K562 (cell line): ENCODE measurements around the gene SLC39A7.

ENCODE experiments used
- CREB1 ChIP-seq, 2 experiments: sonication (generic) in 1 of 2; formaldehyde crosslinking in 1 of 2; IDR thresholded peaks; 2 replicates each; pipeline versions ENCODE4 v1.6.1 to v1.8.0; 2012 to 2022; ENCODE audit warnings: inconsistent platforms in 1 of 2, mild to moderate bottlenecking in 1 of 2, missing genetic modification reagents in 1 of 2, moderate library complexity in 1 of 2
- CTBP1 ChIP-seq: fragments of 450-650 bp; IDR thresholded peaks from 2 replicates; pipeline ENCODE4 v1.6.1; 2016; ENCODE audit warnings: borderline replicate concordance
- ELK1 ChIP-seq: sonication (generic); formaldehyde crosslinking; IDR thresholded peaks from 2 replicates; pipeline ENCODE4 v1.8.1; 2022; ENCODE audit warnings: missing genetic modification reagents
- FOS ChIP-seq: IDR thresholded peaks from 3 replicates; pipeline ENCODE4 v1.6.1; 2011; ENCODE audit not compliant: insufficient read length; ENCODE audit errors: extremely low read depth
- NFIX ChIP-seq: fragments of 250-450 bp; sonication (Bioruptor Pico); IDR thresholded peaks from 2 replicates; pipeline ENCODE4 v1.4.0; 2020; ENCODE audit warnings: low read depth, mild to moderate bottlenecking, moderate library complexity
- POLR2A ChIP-seq: fragments of 450-650 bp; conservative IDR thresholded peaks from 2 replicates; pipeline ENCODE4 v1.6.1; 2016
- POLR2AphosphoS5 ChIP-seq: IDR thresholded peaks from 2 replicates; pipeline ENCODE4 v1.6.1; 2011; ENCODE audit warnings: mild to moderate bottlenecking, low read depth, low read length, moderate library complexity; ENCODE audit not compliant: control insufficient read depth, insufficient read depth
- PRPF4 ChIP-seq: fragments of 200-400 bp; formaldehyde crosslinking; IDR thresholded peaks from one replicate; pipeline ENCODE4 v1.6.1; 2017; ENCODE audit warnings: low read length, low read depth, mild to moderate bottlenecking; ENCODE audit not compliant: insufficient read depth, poor library complexity, severe bottlenecking
- SRF ChIP-seq, 2 experiments: fragments of 250-450, 450-650 bp in 1 of 2; sonication (Bioruptor Pico) in 1 of 2; sonication (generic) in 1 of 2; formaldehyde crosslinking; IDR thresholded peaks; 2 replicates each; pipeline versions ENCODE4 v1.5.0 to v1.5.1; 2020 to 2022; ENCODE audit warnings: mild to moderate bottlenecking in 1 of 2, missing genetic modification reagents in 1 of 2
- USF1 ChIP-seq: sonication (generic); formaldehyde crosslinking; IDR thresholded peaks from 2 replicates; pipeline ENCODE4 v1.9.0; 2022; ENCODE audit warnings: mild to moderate bottlenecking, missing genetic modification reagents
- ZNF274 ChIP-seq: IDR thresholded peaks from 2 replicates; pipeline ENCODE4 v1.6.1; 2011; ENCODE audit warnings: low read depth, mild to moderate bottlenecking, low read length, moderate library complexity, borderline replicate concordance

- TF ChIP-seq PRPF4 (no peak), NFIX (no peak), CTBP1 (no peak), USF1 (CRISPR knock-in tag) (no peak), POLR2A (no peak), POLR2AphosphoS5 (no peak), ELK1 (CRISPR knock-in tag) (no peak), SRF (CRISPR knock-in tag; IDR thresholded peaks at IDR 0.05) (no peak), FOS (no peak), CREB1 (IDR thresholded peaks at IDR 0.05) (no peak), CREB1 (CRISPR knock-in tag; IDR thresholded peaks at IDR 0.05) (no peak), ZNF274 (no peak)
These were observed 21.8 kb upstream of the SLC39A7 start for GRCh38 chr6:33178755-33179475.
